ENCODE measurements around the gene BCAS1.

The BCAS1 gene

GRCh38 chr20:53990003-53990402, 80.4 kb downstream of the BCAS1 start:
- TF ChIP-seq CTCF (IDR thresholded peaks at IDR 0.05) = no peak
- H3K4me3 Mint-ChIP-seq = no peak overlapping the region
- peaks cover 33% of the 10 kb centered on the region for H3K4me1 Mint-ChIP-seq
- H3K36me3 Mint-ChIP-seq (ENCODE audit: low read depth) = no peaks in the 10 kb centered on the region
- no peaks in the 10 kb centered on the region for H3K9me3 Mint-ChIP-seq
- peaks cover 14% of the 10 kb centered on the region for H3K27me3 Mint-ChIP-seq (ENCODE audit: low read depth, poor library complexity)
- no peak for DNase-seq
- no peak overlapping the region for H3K27ac Mint-ChIP-seq

GRCh38 chr20:53989401-53989800, 81.0 kb downstream of the BCAS1 start:
- Mint-ChIP-seq H3K36me3 (ENCODE audit: low read depth) (no peaks in the 10 kb centered on the region), H3K27me3 (ENCODE audit: low read depth, poor library complexity) (peaks cover 14% of the 10 kb centered on the region), H3K4me1 (peaks cover 36% of the 10 kb centered on the region), H3K9me3 (no peaks in the 10 kb centered on the region), H3K27ac (no peak overlapping the region), H3K4me3 (no peak overlapping the region)
- no peak for DNase-seq
- TF ChIP-seq CTCF (IDR thresholded peaks at IDR 0.05) = no peak

DNA sequence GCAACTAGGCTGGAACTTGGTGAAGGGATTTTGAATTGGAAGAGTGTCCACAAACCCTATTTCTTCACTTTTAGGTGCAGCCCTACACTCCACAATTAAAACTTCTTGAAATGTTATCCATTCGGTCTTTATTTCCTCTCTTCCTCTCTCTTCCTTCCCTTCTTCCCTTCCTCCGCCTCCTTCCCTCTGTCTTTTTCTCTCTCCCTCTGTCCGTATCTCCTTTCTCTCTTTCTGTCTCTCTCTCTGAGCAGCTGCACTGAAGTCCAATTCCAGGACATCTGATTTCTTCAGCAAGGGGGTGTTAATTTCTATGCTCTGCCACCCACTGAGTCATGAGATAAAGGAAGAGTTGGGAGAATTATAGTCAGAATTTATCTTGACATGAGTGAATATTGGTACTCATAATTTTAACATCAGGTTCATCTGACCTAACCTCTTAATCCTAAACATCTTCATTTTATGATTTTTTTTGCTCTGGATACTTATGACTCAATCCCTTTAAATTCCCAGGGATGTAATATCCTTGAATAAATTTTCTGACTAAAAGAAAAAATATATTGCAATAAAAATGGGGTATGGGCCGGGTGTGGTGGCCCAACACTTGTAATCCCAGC, 84.2 kb downstream of the BCAS1 start:
- H3K27ac Mint-ChIP-seq = no peak overlapping the region
- H3K4me3 Mint-ChIP-seq = no peak overlapping the region
- peaks cover 9% of the 10 kb centered on the region for H3K9me3 Mint-ChIP-seq
- no peaks in the 10 kb centered on the region for H3K36me3 Mint-ChIP-seq (ENCODE audit: low read depth)
- no peak for TF ChIP-seq CTCF (IDR thresholded peaks at IDR 0.05)
- DNase-seq = no peak
- H3K4me1 Mint-ChIP-seq = peaks cover 24% of the 10 kb centered on the region
- peaks cover 8% of the 10 kb centered on the region for H3K27me3 Mint-ChIP-seq (ENCODE audit: low read depth, poor library complexity)

DNA sequence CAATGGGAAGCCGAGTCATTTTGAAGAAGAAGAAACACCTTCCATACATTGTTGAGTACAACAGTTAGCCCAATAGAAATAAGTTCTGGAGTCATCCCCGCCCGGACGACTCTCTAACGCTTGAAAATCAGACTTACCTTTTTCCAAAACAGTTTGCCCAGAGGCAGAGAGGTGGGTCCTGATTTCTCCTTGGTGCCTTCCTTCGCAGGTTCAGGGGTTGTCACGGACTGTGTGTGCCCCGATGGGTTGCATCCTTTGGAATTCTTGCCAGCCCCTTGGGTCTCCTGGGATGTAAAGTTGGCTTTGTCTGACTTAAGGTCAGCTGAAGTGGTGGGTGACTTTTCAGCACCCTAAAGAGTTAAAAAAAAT, 85.3 kb downstream of the BCAS1 start:
- peaks cover 8% of the 10 kb centered on the region for H3K27me3 Mint-ChIP-seq (ENCODE audit: low read depth, poor library complexity)
- H3K4me3 Mint-ChIP-seq = no peak overlapping the region
- no peak for TF ChIP-seq CTCF (IDR thresholded peaks at IDR 0.05)
- DNase-seq = no peak
- H3K4me1 Mint-ChIP-seq = peaks cover 16% of the 10 kb centered on the region
- H3K36me3 Mint-ChIP-seq (ENCODE audit: low read depth) = no peaks in the 10 kb centered on the region
- H3K9me3 Mint-ChIP-seq = peaks cover 14% of the 10 kb centered on the region
- H3K27ac Mint-ChIP-seq = no peak overlapping the region

GRCh38 chr20:53984356-53985149, 85.8 kb downstream of the BCAS1 start:
- H3K4me1 Mint-ChIP-seq = peaks cover 11% of the 10 kb centered on the region
- H3K27me3 Mint-ChIP-seq (ENCODE audit: low read depth, poor library complexity) = peaks cover 8% of the 10 kb centered on the region
- no peak overlapping the region for H3K4me3 Mint-ChIP-seq
- TF ChIP-seq CTCF (IDR thresholded peaks at IDR 0.05) = no peak
- DNase-seq = no peak
- H3K9me3 Mint-ChIP-seq = peaks cover 14% of the 10 kb centered on the region
- no peak overlapping the region for H3K27ac Mint-ChIP-seq
- no peaks in the 10 kb centered on the region for H3K36me3 Mint-ChIP-seq (ENCODE audit: low read depth)

- peaks cover 8% of the 10 kb centered on the region for H3K27me3 Mint-ChIP-seq (ENCODE audit: low read depth, poor library complexity)
- no peak for DNase-seq
- peaks cover 11% of the 10 kb centered on the region for H3K4me1 Mint-ChIP-seq
- TF ChIP-seq CTCF (IDR thresholded peaks at IDR 0.05) = no peak
- H3K4me3 Mint-ChIP-seq = no peak overlapping the region
- H3K27ac Mint-ChIP-seq = no peak overlapping the region
- no peaks in the 10 kb centered on the region for H3K36me3 Mint-ChIP-seq (ENCODE audit: low read depth)
- H3K9me3 Mint-ChIP-seq = peaks cover 14% of the 10 kb centered on the region
Measured at GRCh38 chr20:53983401-53983800, 87.0 kb downstream of the BCAS1 start.
